ENCODE results near the gene PIM1.

PIM1 gene

GRCh38 chr6:37130704-37131103 lies 39.2 kb upstream of the PIM1 start:
- no peak overlapping the region for H3K27ac ChIP-seq (replicated peaks)
- no peak for TF ChIP-seq POLR2AphosphoS5 (IDR thresholded peaks at IDR 0.05; ENCODE audit: low read depth)
- peak; percentile 75 for TF ChIP-seq SPI1 (IDR thresholded peaks at IDR 0.05; ENCODE audit: borderline replicate concordance, low read depth)
- TF ChIP-seq GABPA (IDR thresholded peaks at IDR 0.05; ENCODE audit: low read depth) = 0 out of 2 replicates have a peak, but pooled peaks have one; percentile 10
- TF ChIP-seq, protein P1, sequence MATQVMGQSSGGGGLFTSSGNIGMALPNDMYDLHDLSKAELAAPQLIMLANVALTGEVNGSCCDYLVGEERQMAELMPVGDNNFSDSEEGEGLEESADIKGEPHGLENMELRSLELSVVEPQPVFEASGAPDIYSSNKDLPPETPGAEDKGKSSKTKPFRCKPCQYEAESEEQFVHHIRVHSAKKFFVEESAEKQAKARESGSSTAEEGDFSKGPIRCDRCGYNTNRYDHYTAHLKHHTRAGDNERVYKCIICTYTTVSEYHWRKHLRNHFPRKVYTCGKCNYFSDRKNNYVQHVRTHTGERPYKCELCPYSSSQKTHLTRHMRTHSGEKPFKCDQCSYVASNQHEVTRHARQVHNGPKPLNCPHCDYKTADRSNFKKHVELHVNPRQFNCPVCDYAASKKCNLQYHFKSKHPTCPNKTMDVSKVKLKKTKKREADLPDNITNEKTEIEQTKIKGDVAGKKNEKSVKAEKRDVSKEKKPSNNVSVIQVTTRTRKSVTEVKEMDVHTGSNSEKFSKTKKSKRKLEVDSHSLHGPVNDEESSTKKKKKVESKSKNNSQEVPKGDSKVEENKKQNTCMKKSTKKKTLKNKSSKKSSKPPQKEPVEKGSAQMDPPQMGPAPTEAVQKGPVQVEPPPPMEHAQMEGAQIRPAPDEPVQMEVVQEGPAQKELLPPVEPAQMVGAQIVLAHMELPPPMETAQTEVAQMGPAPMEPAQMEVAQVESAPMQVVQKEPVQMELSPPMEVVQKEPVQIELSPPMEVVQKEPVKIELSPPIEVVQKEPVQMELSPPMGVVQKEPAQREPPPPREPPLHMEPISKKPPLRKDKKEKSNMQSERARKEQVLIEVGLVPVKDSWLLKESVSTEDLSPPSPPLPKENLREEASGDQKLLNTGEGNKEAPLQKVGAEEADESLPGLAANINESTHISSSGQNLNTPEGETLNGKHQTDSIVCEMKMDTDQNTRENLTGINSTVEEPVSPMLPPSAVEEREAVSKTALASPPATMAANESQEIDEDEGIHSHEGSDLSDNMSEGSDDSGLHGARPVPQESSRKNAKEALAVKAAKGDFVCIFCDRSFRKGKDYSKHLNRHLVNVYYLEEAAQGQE (IDR thresholded peaks at IDR 0.05; ENCODE audit: insufficient replicate concordance, low read depth) = no peak
- TF ChIP-seq, protein P2, sequence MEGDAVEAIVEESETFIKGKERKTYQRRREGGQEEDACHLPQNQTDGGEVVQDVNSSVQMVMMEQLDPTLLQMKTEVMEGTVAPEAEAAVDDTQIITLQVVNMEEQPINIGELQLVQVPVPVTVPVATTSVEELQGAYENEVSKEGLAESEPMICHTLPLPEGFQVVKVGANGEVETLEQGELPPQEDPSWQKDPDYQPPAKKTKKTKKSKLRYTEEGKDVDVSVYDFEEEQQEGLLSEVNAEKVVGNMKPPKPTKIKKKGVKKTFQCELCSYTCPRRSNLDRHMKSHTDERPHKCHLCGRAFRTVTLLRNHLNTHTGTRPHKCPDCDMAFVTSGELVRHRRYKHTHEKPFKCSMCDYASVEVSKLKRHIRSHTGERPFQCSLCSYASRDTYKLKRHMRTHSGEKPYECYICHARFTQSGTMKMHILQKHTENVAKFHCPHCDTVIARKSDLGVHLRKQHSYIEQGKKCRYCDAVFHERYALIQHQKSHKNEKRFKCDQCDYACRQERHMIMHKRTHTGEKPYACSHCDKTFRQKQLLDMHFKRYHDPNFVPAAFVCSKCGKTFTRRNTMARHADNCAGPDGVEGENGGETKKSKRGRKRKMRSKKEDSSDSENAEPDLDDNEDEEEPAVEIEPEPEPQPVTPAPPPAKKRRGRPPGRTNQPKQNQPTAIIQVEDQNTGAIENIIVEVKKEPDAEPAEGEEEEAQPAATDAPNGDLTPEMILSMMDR (IDR thresholded peaks at IDR 0.05; ENCODE audit: insufficient read depth, low read length) = no peak
- H3K27me3 ChIP-seq (ENCODE audit: insufficient read depth, poor library complexity, severe bottlenecking) = no peaks in the 10 kb centered on the region
- H3K4me3 ChIP-seq (replicated peaks; ENCODE audit: insufficient read depth, low read length) = no peak overlapping the region
- DNase-seq (ENCODE audit: low read depth in 1 of 2, low spot score in 1 of 2) = peak; percentile 38 to 89

- Histone ChIP-seq H3K27ac (replicated peaks) (peak overlapping the region; percentile 20; the same call in 1 of the 2 replicates), H3K4me3 (replicated peaks; ENCODE audit: insufficient read depth, low read length) (no peak overlapping the region), H3K27me3 (ENCODE audit: insufficient read depth, poor library complexity, severe bottlenecking) (no peaks in the 10 kb centered on the region)
- no peak for DNase-seq (ENCODE audit: low read depth in 1 of 2, low spot score in 1 of 2)
- TF ChIP-seq, protein P1 (IDR thresholded peaks at IDR 0.05; ENCODE audit: insufficient replicate concordance, low read depth) = no peak
- TF ChIP-seq, protein P2 (IDR thresholded peaks at IDR 0.05; ENCODE audit: insufficient read depth, low read length) = no peak
- no peak for TF ChIP-seq POLR2AphosphoS5 (IDR thresholded peaks at IDR 0.05; ENCODE audit: low read depth)
- TF ChIP-seq SPI1 (IDR thresholded peaks at IDR 0.05; ENCODE audit: borderline replicate concordance, low read depth) = no peak
- TF ChIP-seq GABPA (IDR thresholded peaks at IDR 0.05; ENCODE audit: low read depth) = no peak
These were observed 38.6 kb upstream of the PIM1 start for GRCh38 chr6:37131104-37131959.

DNA sequence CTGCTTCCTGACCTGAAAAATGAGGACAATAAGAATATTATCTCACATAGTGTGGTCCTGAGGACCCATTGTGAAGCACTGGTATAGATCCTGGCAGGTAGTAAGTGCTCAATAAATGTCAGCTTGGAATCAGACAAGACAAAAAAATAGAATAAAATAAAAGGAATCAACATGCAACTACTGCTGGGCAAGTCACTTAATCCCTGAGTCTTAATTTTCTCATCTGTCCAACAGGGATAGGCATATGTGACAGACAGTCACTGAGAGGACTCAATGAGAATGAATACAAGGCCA lies 38.0 kb upstream of the PIM1 start:
- DNase-seq (ENCODE audit: low read depth in 1 of 2, low spot score in 1 of 2) = no peak

More for the DNA sequence above, 38.0 kb upstream of the PIM1 start:
- Histone ChIP-seq H3K27me3 (ENCODE audit: insufficient read depth, poor library complexity, severe bottlenecking) (no peaks in the 10 kb centered on the region), H3K4me3 (replicated peaks; ENCODE audit: insufficient read depth, low read length) (no peak overlapping the region), H3K27ac (replicated peaks) (no peak overlapping the region)
- TF ChIP-seq, protein P1 (IDR thresholded peaks at IDR 0.05; ENCODE audit: insufficient replicate concordance, low read depth) = no peak
- TF ChIP-seq SPI1 (IDR thresholded peaks at IDR 0.05; ENCODE audit: borderline replicate concordance, low read depth) (no peak), GABPA (IDR thresholded peaks at IDR 0.05; ENCODE audit: low read depth) (no peak), POLR2AphosphoS5 (IDR thresholded peaks at IDR 0.05; ENCODE audit: low read depth) (no peak)
- TF ChIP-seq, protein P2 (IDR thresholded peaks at IDR 0.05; ENCODE audit: insufficient read depth, low read length) = no peak

Measured in HL-60 (cell line).